GM13976 (cell line): ENCODE results near the gene TRAF1.

Experiments
- DNase-seq: peaks from one replicate; pipeline ENCODE4 v3.0.0; 2012; ENCODE audit warnings: low spot score
- CTCF ChIP-seq: IDR thresholded peaks from 2 replicates; pipeline ENCODE4 v1.5.1; 2012; ENCODE audit warnings: borderline replicate concordance, mild to moderate bottlenecking; ENCODE audit not compliant: insufficient read depth; ENCODE audit errors: extremely low read depth, missing control alignments, control extremely low read depth
- in situ Hi-C: fragments of 300-500 bp; cut with MboI; formaldehyde crosslinking; loops from one replicate; pipeline ENCODE4 v1.12.0; 2022; ENCODE audit warnings: low sequenced_read_pairs, mixed read lengths, inconsistent platforms; ENCODE audit not compliant: unreplicated experiment

The TRAF1 gene

GRCh38 chr9:120875195-120875565, 51.4 kb downstream of the TRAF1 start:
- no peak for TF ChIP-seq CTCF
- no peak for DNase-seq
- in situ Hi-C loops = no loop called here

- no peak for DNase-seq
- in situ Hi-C loops = no loop called here
- TF ChIP-seq CTCF = no peak
These were observed 52.1 kb downstream of the TRAF1 start for GRCh38 chr9:120874226-120875194.

GRCh38 chr9:120873512-120873911, 53.1 kb downstream of the TRAF1 start:
- TF ChIP-seq CTCF = no peak
- no peak for DNase-seq
- in situ Hi-C loops = no loop called here

- no peak for TF ChIP-seq CTCF
- DNase-seq = no peak
- in situ Hi-C loops = no loop called here
These were observed 53.6 kb downstream of the TRAF1 start for GRCh38 chr9:120872791-120873502.

- TF ChIP-seq CTCF = no peak
- in situ Hi-C loops = no loop called here
- no peak for DNase-seq
These were observed 56.4 kb downstream of the TRAF1 start for GRCh38 chr9:120870206-120870605.

- DNase-seq = no peak
- in situ Hi-C loops = no loop called here
- TF ChIP-seq CTCF = no peak
These were observed 56.9 kb downstream of the TRAF1 start for GRCh38 chr9:120869726-120870125.
